HEK293 (cell line): Measurements from ENCODE around the gene ARFRP1.

ENCODE experiments used
- CTCF ChIA-PET: fragments of 350-600 bp; formaldehyde crosslinking; extraction: SDS; loops from one replicate; lab custom pipeline; 2021; ENCODE audit warnings: antibody characterized with exemption; lab: Yijun Ruan, JAX
- POLR2A ChIA-PET: fragments of 300-600 bp; formaldehyde crosslinking; extraction: SDS; loops from one replicate; lab custom pipeline; 2020; ENCODE audit warnings: antibody characterized with exemption, inconsistent platforms; lab: Yijun Ruan, JAX
- H3K27ac ChIP-seq: fragments of 200-500 bp; sonication (Bioruptor generic); 2 replicates; pipeline ENCODE4 v1.5.1; 2014; ENCODE audit warnings: low read depth, low read length, control low read depth, inconsistent platforms; ENCODE audit errors: extremely low read depth
- H3K36me3 ChIP-seq, 2 experiments: fragments of 200-500 bp in 1 of 2; sonication (Bioruptor generic) in 1 of 2; 1 replicate in 1 of 2; 2 replicates in 1 of 2; pipeline ENCODE4 v1.5.1; 2014 to 2017; ENCODE audit warnings: inconsistent platforms in 2 of 2, low read length in 2 of 2; ENCODE audit not compliant: control insufficient read depth in 2 of 2, insufficient read depth in 1 of 2
- H3K4me1 ChIP-seq: fragments of 200-500 bp; sonication (Bioruptor generic); 2 replicates; pipeline ENCODE4 v1.5.1; 2014; ENCODE audit warnings: mild to moderate bottlenecking, low read length, inconsistent platforms; ENCODE audit not compliant: control insufficient read depth, insufficient read depth
- H3K4me3 ChIP-seq: 2 replicates; pipeline ENCODE4 v1.5.1; 2011; ENCODE audit warnings: low read depth, mild to moderate bottlenecking, control low read depth, low read length, moderate library complexity
- H3K9me3 ChIP-seq: fragments of 200-500 bp; sonication (Bioruptor generic); 2 replicates; pipeline ENCODE4 v1.5.1; 2014; ENCODE audit warnings: low read depth, low read length, inconsistent platforms; ENCODE audit not compliant: control insufficient read depth, insufficient read depth
- TSHZ1 ChIP-seq: fragments of 450-650 bp; formaldehyde crosslinking; IDR thresholded peaks from 2 replicates; pipeline ENCODE4 v1.5.1; 2016; ENCODE audit warnings: missing biosample characterization, missing genetic modification characterization, borderline replicate concordance
- WT1 ChIP-seq: fragments of 450-650 bp; formaldehyde crosslinking; IDR thresholded peaks from 2 replicates; pipeline ENCODE4 v1.5.1; 2016; ENCODE audit warnings: missing biosample characterization, missing genetic modification characterization
- ZFP3 ChIP-seq: fragments of 450-650 bp; formaldehyde crosslinking; IDR thresholded peaks from 2 replicates; pipeline ENCODE4 v1.5.1; 2016; ENCODE audit warnings: low read depth, missing biosample characterization, missing genetic modification characterization
- ZNF16 ChIP-seq: fragments of 450-650 bp; formaldehyde crosslinking; IDR thresholded peaks from 2 replicates; pipeline ENCODE4 v1.5.1; 2016; ENCODE audit warnings: low read depth, missing biosample characterization, missing genetic modification characterization
- ZNF214 ChIP-seq: fragments of 450-650 bp; formaldehyde crosslinking; IDR thresholded peaks from 2 replicates; pipeline ENCODE4 v1.5.1; 2017; ENCODE audit warnings: missing biosample characterization, mild to moderate bottlenecking, missing genetic modification characterization, borderline replicate concordance
- ZNF23 ChIP-seq: fragments of 450-650 bp; formaldehyde crosslinking; IDR thresholded peaks from 2 replicates; pipeline ENCODE4 v1.5.1; 2016; ENCODE audit warnings: missing biosample characterization, missing genetic modification characterization, borderline replicate concordance
- ZNF311 ChIP-seq: fragments of 450-650 bp; formaldehyde crosslinking; IDR thresholded peaks from 2 replicates; pipeline ENCODE4 v1.5.1; 2017; ENCODE audit warnings: missing biosample characterization, missing genetic modification characterization, borderline replicate concordance
- ZNF626 ChIP-seq: fragments of 450-650 bp; sonication (Bioruptor Pico); formaldehyde crosslinking; IDR thresholded peaks from 2 replicates; pipeline ENCODE4 v1.5.1; 2018; ENCODE audit warnings: missing biosample characterization, missing genetic modification characterization, inconsistent platforms
- ZNF692 ChIP-seq: fragments of 450-650 bp; formaldehyde crosslinking; IDR thresholded peaks from 2 replicates; pipeline ENCODE4 v1.5.1; 2016; ENCODE audit warnings: missing biosample characterization, missing genetic modification characterization
- ZSCAN30 ChIP-seq: fragments of 450-650 bp; IDR thresholded peaks from 2 replicates; pipeline ENCODE4 v1.5.1; 2018; ENCODE audit warnings: missing biosample characterization, mild to moderate bottlenecking, missing genetic modification characterization, moderate library complexity
- TF ChIP-seq, protein P1 (sequence below): sonication (generic); formaldehyde crosslinking; IDR thresholded peaks from 2 replicates; pipeline ENCODE4 v1.8.1; 2022; ENCODE audit warnings: mild to moderate bottlenecking, moderate library complexity, missing genetic modification reagents
- TF ChIP-seq, protein P2 (sequence below): fragments of 450-650 bp; formaldehyde crosslinking; IDR thresholded peaks from 2 replicates; pipeline ENCODE4 v1.5.1; 2017; ENCODE audit warnings: missing biosample characterization, missing genetic modification characterization
- TF ChIP-seq, protein P3 (sequence below): fragments of 450-650 bp; formaldehyde crosslinking; IDR thresholded peaks from 2 replicates; pipeline ENCODE4; 2016; ENCODE audit warnings: missing biosample characterization, missing genetic modification characterization

Gene ARFRP1

DNA sequence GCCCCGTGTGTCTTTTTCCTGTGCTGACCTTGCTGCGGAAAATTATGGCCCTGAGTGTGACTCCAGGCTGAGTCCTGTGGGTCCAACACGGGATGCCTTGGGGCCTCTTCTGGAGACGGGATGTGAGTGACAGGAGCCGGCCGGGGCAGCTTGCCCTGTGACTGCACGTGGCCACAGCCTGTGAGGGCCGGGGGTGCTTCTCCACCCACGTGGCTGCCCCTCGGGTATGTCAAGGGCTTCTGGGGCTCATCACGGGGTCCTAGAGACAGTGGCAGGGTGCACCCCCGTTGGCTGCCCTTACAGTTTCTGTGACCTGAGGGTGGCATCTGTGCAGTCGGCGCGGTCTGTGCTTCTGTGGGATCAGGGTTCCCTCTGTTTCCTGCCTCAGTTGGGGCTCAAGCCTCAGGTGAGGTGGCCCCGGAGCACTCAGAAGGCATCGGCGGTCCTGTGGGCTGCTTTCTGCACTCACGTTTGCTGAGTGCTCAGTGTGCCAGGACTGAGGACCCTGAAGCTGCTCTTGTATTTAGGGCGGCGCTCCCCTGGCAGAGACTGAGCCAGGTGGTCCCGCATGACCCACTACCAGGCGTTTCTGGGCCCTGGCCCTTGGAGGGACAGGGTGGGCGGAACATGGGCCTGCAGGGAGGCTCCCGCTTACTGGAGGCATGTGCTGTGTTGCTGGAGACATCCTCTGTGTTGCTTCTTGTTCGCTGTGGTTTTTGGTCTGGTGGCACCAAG lies 44.3 kb downstream of the ARFRP1 start:
- Histone ChIP-seq H3K9me3 (no peaks in the 10 kb centered on the region), H3K27ac (no peak overlapping the region), H3K4me1 (no peaks in the 10 kb centered on the region), H3K4me3 (no peak overlapping the region), H3K36me3 (peaks cover 0 to 79% of the 10 kb centered on the region in 2 experiments; a peak in 2 of 3 replicates)
- ChIA-PET CTCF (no interaction called here), POLR2A (interaction anchor here (1.8 kb wide), 1 partner anchor 10 kb away, joined by 5 read pairs; the partner anchor contains the start of gene STMN3)
- TF ChIP-seq ZFP3 (tag by site-specific recombination) = no peak
- no peak for TF ChIP-seq ZNF214 (tag by site-specific recombination)
- no peak for TF ChIP-seq TSHZ1 (tag by site-specific recombination)

GRCh38 chr20:63662813-63663189 lies 45.0 kb downstream of the ARFRP1 start:
- peaks cover 0 to 72% of the 10 kb centered on the region in 2 experiments; a peak in 2 of 3 replicates for H3K36me3 ChIP-seq

More at GRCh38 chr20:63662813-63663189, 45.0 kb downstream of the ARFRP1 start:
- POLR2A ChIA-PET = interaction anchor here (1.8 kb wide), 1 partner anchor 9 kb away, joined by 5 read pairs; the partner anchor contains the start of gene STMN3
- TF ChIP-seq, protein P1, sequence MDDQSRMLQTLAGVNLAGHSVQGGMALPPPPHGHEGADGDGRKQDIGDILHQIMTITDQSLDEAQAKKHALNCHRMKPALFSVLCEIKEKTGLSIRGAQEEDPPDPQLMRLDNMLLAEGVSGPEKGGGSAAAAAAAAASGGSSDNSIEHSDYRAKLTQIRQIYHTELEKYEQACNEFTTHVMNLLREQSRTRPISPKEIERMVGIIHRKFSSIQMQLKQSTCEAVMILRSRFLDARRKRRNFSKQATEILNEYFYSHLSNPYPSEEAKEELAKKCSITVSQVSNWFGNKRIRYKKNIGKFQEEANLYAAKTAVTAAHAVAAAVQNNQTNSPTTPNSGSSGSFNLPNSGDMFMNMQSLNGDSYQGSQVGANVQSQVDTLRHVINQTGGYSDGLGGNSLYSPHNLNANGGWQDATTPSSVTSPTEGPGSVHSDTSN (CRISPR knock-in tag) = no peak
- TF ChIP-seq, protein P2, sequence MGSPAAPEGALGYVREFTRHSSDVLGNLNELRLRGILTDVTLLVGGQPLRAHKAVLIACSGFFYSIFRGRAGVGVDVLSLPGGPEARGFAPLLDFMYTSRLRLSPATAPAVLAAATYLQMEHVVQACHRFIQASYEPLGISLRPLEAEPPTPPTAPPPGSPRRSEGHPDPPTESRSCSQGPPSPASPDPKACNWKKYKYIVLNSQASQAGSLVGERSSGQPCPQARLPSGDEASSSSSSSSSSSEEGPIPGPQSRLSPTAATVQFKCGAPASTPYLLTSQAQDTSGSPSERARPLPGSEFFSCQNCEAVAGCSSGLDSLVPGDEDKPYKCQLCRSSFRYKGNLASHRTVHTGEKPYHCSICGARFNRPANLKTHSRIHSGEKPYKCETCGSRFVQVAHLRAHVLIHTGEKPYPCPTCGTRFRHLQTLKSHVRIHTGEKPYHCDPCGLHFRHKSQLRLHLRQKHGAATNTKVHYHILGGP (tag by site-specific recombination) = no peak
- no peak for TF ChIP-seq ZNF23 (tag by site-specific recombination)
- TF ChIP-seq, protein P3, sequence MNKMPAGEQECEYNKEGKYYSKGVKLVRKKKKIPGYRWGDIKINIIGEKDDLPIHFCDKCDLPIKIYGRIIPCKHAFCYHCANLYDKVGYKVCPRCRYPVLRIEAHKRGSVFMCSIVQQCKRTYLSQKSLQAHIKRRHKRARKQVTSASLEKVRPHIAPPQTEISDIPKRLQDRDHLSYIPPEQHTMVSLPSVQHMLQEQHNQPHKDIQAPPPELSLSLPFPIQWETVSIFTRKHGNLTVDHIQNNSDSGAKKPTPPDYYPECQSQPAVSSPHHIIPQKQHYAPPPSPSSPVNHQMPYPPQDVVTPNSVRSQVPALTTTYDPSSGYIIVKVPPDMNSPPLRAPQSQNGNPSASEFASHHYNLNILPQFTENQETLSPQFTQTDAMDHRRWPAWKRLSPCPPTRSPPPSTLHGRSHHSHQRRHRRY (tag by site-specific recombination) = no peak
- TF ChIP-seq WT1 = no peak
- TF ChIP-seq ZNF311 = no peak
- no peak for TF ChIP-seq ZNF626 (tag by site-specific recombination)
- no peak for TF ChIP-seq ZNF692
- no peak for TF ChIP-seq ZSCAN30 (tag by site-specific recombination)
- TF ChIP-seq ZFP3 (tag by site-specific recombination) = no peak
- no peak for TF ChIP-seq ZNF16 (tag by site-specific recombination)
- TF ChIP-seq, all 188 proteins: peak for 0
- H3K27ac ChIP-seq = no peak overlapping the region
- CTCF ChIA-PET = interaction anchor here (0.5 kb wide), 1 partner anchor 1166 kb away, joined by 3 read pairs; no protein-coding TSS in a partner anchor
- H3K4me1 ChIP-seq = no peaks in the 10 kb centered on the region
- no peaks in the 10 kb centered on the region for H3K9me3 ChIP-seq
- no peak overlapping the region for H3K4me3 ChIP-seq
